Lower lobe of right lung (tissue), 2 donors: Measurements from ENCODE around the gene SYNE3. TPM values are rescaled to one million over a fixed set of nuclear protein-coding genes. Genes with fewer than 3 reads are reported as not detected.

Experiments used
- ATAC-seq, 2 donors: fragments of 200-7000 bp; cut with Tn5 transposase; one replicate each; pipeline ENCODE4 v1.9.1; 2020 to 2022; ENCODE audit warnings: mild to moderate bottlenecking in 2 of 2, moderate library complexity in 2 of 2
- DNase-seq: peaks from one replicate; pipeline ENCODE4 v3.0.0-alpha.2; 2020
- H3K27ac ChIP-seq: fragments of 200-600 bp; one replicate; pipeline ENCODE4 v1.8.0; 2022
- H3K27me3 ChIP-seq: fragments of 200-600 bp; one replicate; pipeline ENCODE4 v1.8.0; 2022; ENCODE audit warnings: low read depth
- H3K36me3 ChIP-seq: fragments of 200-600 bp; one replicate; pipeline ENCODE4 v1.8.0; 2022; ENCODE audit warnings: mild to moderate bottlenecking
- H3K4me1 ChIP-seq: fragments of 200-600 bp; one replicate; pipeline ENCODE4 v1.8.0; 2022
- H3K4me3 ChIP-seq: fragments of 200-600 bp; one replicate; pipeline ENCODE4 v1.8.0; 2022; ENCODE audit warnings: mild to moderate bottlenecking
- H3K9me3 ChIP-seq: fragments of 200-600 bp; one replicate; pipeline ENCODE4 v1.8.0; 2022
- intact Hi-C: fragments of 100-400 bp; cut with DNase I; formaldehyde crosslinking; loops from one replicate; pipeline ENCODE4 v1.11.0; 2022
- total RNA-seq: library from RNA; stranded (reverse); fragmentation: NEBNext Ultra II Directional; extraction: Animal tissue kit (Norgen Biotek cat#: 25700); gene quantifications from one replicate; pipeline ENCODE4 v1.2.1, GENCODE V29; 2021
- TF ChIP-seq, protein P1 (sequence below): fragments of 200-600 bp; IDR thresholded peaks from one replicate; pipeline ENCODE4 v1.8.0; 2022; ENCODE audit warnings: antibody characterized with exemption, mild to moderate bottlenecking
- donor health status: DM: no; HTN: yes; CAD: no; lungs with severe emphysema.

SYNE3 gene
- total RNA-seq, 1 donor from 2014 or later: 22.4 TPM

DNA sequence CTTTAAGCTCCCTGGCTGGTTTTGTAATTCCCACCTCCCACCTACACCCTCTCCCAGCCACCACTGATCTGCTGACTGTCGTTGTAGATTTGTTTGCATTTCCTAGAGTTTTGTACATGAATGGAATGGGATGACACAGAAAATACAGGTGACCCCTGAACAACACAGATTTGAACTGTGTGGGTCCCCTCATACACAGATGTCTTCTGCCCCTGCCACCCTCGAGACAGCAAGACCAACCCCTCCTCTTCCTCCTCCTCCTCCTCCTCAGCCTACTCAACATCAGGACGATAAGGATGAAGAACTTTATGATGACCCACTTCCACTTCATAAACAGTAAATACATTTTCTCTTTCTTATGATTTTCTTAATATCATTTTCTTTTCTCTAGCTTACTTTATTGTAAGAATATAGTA lies 28.8 kb downstream of the SYNE3 start:
- Histone ChIP-seq H3K9me3 (no peaks in the 10 kb centered on the region), H3K4me3 (no peak overlapping the region), H3K27me3 (no peaks in the 10 kb centered on the region), H3K27ac (no peak overlapping the region), H3K36me3 (no peaks in the 10 kb centered on the region), H3K4me1 (peaks cover 35% of the 10 kb centered on the region)
- intact Hi-C loops: no loop called here
- no peak for DNase-seq
- no peak for ATAC-seq
- TF ChIP-seq, protein P1, sequence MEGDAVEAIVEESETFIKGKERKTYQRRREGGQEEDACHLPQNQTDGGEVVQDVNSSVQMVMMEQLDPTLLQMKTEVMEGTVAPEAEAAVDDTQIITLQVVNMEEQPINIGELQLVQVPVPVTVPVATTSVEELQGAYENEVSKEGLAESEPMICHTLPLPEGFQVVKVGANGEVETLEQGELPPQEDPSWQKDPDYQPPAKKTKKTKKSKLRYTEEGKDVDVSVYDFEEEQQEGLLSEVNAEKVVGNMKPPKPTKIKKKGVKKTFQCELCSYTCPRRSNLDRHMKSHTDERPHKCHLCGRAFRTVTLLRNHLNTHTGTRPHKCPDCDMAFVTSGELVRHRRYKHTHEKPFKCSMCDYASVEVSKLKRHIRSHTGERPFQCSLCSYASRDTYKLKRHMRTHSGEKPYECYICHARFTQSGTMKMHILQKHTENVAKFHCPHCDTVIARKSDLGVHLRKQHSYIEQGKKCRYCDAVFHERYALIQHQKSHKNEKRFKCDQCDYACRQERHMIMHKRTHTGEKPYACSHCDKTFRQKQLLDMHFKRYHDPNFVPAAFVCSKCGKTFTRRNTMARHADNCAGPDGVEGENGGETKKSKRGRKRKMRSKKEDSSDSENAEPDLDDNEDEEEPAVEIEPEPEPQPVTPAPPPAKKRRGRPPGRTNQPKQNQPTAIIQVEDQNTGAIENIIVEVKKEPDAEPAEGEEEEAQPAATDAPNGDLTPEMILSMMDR: no peak

DNA sequence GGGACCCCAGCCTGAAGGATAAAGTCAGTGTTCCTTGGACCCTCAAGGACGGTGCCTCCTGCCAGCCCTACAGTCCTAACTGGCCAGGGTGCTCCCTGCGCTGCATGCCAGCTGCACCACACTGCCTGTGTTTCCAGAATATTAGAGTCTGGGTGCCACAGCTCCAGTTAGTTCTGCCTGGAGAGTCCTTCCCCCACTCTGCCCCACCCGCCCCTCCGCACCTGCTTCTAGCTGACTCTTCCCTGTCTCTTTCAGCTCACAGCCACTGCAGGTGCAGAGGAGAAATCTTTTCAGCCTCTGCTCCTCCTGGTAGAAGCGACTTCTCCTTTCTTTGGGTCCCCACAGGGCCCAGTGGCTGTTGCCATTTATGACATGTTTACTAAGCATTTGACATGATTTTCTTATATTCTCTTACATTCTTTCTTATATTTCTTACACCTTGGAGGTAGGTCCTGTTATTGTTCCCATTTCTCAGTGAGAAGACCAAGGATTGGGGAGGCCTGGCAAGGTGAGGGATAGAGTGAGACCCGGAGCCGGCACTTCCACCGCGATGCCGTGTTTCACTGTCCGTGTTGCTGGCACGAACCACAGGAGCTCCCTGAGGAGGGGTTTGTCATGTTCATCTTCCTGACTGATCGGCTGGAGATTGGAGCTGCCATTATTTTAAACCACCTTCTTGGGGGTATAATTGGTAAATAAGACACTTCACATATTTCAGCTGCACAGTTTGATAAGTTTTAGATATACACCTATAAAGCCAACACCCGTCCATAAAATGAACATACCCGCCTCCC lies 29.4 kb downstream of the SYNE3 start:
- Histone ChIP-seq H3K27me3 (no peaks in the 10 kb centered on the region), H3K27ac (no peak overlapping the region), H3K4me1 (peaks cover 35% of the 10 kb centered on the region), H3K9me3 (no peaks in the 10 kb centered on the region), H3K36me3 (no peaks in the 10 kb centered on the region), H3K4me3 (no peak overlapping the region)
- ATAC-seq: no peak
- TF ChIP-seq, protein P1: no peak
- DNase-seq: no peak
- intact Hi-C loops: no loop called here

DNA sequence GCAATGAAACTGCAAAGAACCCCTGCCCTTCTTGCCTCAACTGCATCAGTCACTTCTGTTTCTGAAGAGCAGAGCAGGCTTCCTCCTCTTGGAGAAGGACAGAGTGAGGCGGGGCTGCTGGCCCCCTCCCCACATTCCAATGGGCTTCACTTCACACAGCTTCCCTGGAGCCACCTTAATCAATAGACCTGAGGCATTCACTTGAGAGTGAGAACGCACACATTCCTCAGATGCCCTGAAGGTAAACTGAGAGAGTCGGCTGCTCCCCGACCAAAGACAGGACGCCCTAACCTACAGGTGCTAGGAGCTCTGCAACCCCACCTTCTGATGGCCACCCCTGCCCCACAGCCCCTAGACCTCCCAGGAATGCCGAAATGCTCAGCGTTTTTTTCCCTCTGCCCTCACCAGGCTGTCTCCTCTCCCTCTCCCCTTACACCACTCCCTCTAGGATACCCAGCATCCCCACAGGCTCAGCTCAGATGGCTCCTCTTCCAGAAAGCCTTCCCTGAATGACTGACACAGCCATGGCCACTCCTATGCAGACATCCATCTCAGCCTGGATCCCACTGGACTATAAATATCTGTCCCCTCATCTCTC lies 31.1 kb downstream of the SYNE3 start:
- Histone ChIP-seq H3K9me3 (no peaks in the 10 kb centered on the region), H3K27me3 (no peaks in the 10 kb centered on the region), H3K27ac (no peak overlapping the region), H3K36me3 (no peaks in the 10 kb centered on the region), H3K4me3 (no peak overlapping the region), H3K4me1 (peaks cover 36% of the 10 kb centered on the region)
- intact Hi-C loops: no loop called here
- DNase-seq (no peak), ATAC-seq (no peak)
- TF ChIP-seq, protein P1: no peak

DNA sequence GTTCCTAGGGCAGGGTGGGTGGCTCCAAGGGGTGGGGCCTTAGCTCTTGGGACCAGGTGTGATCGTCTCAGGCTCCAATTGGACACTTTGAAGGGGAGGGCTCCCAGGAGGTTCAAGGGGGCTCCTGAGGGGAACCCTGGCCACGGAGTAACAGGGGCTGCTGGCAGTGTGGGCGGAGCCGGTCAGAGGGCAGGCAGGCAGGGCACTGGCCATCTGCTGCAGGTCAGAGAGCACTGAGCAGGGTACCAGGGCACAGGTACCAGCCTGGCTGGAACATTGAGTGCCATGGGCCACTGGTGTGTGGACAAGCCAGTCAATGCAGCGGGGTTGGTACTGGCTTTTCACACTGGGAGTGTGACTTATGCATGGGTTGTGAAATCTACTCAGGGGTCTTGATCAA lies 32.2 kb downstream of the SYNE3 start:
- TF ChIP-seq, protein P1: no peak
- DNase-seq (no peak), ATAC-seq (no peak)
- Histone ChIP-seq H3K9me3 (no peaks in the 10 kb centered on the region), H3K4me1 (peaks cover 37% of the 10 kb centered on the region), H3K36me3 (no peaks in the 10 kb centered on the region), H3K27me3 (no peaks in the 10 kb centered on the region), H3K27ac (no peak overlapping the region), H3K4me3 (no peak overlapping the region)
- intact Hi-C loops: no loop called here

DNA sequence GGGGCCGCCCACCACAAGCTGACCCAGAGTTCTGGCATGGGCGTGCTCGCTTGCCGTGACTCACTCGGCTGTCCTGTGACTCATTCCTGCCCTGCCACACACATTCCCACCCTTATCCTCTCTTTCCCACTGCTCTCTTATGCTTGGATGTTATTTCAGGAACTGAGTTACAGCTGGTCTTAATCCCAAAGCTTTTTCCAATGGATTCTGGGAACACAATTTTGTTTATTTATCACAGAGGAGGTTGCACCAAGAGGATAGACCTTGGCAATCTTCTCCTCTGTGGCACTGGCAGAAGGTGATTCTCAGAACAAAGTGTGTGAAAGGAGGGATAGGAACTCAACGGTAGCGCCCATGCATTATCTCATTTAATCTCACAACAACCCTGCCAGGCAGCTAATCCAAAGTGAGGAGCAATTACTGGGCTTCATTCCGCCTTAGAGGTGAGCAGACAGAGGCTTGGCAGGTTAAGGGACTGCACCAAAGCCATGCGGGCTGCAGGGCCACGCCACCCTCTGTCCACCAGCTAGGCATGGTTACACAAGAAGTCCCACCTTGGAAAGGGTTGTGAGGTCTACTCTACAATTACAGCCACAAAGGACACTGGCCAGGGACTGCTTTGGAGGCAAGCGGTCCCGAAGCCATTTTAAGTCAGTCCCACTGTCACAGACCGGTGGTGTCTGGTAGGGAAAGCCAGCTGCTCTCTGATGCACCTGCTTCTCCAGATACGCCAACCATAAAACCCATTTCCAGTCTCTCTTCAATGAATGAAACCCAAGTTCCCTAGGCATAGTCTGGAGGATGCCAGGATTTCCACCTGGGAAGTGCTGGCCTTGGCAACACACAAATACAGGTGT lies 32.9 kb downstream of the SYNE3 start:
- Histone ChIP-seq H3K9me3 (no peaks in the 10 kb centered on the region), H3K36me3 (no peaks in the 10 kb centered on the region), H3K27me3 (no peaks in the 10 kb centered on the region), H3K4me1 (peaks cover 39% of the 10 kb centered on the region), H3K27ac (peak overlapping the region; percentile 64), H3K4me3 (no peak overlapping the region)
- peak; percentile 76 to 78 for ATAC-seq
- TF ChIP-seq, protein P1: no peak
- intact Hi-C loops: no loop called here
- DNase-seq: peak; percentile 64
